ENCODE results near the gene SMIM24.
A peak's percentile ranks its signal among the peaks of the same experiment; 100 is the strongest.
"Not testable (repeated sequence)": the region's sequence is repeated elsewhere in the genome, so short reads cannot be mapped to it uniquely, and the experiment has no call there.

Gene SMIM24

GRCh38 chr19:3513229-3514140 is 33.2 kb upstream of the SMIM24 start:
- no peak for DNase-seq

GRCh38 chr19:3512562-3513228 is 32.4 kb upstream of the SMIM24 start:
- no peak for DNase-seq

GRCh38 chr19:3511506-3512251 is 31.4 kb upstream of the SMIM24 start:
- DNase-seq = no peak

GRCh38 chr19:3510727-3511126 is 30.4 kb upstream of the SMIM24 start:
- no peak for DNase-seq

- DNase-seq = no peak
Observed at GRCh38 chr19:3509566-3509989, 29.3 kb upstream of the SMIM24 start.

GRCh38 chr19:3508771-3509535 is 28.6 kb upstream of the SMIM24 start:
- no peak for DNase-seq

GRCh38 chr19:3508121-3508661 is 27.9 kb upstream of the SMIM24 start:
- not testable (repeated sequence) for DNase-seq

GRCh38 chr19:3507371-3508120 is 27.2 kb upstream of the SMIM24 start:
- no peak for DNase-seq

- peak in 3 of 4 experiments; percentile 30 to 47 (median 37) for DNase-seq
Observed at GRCh38 chr19:3506384-3507340, 26.3 kb upstream of the SMIM24 start.

- DNase-seq = peak; percentile 100
Observed at GRCh38 chr19:3505598-3506383, 25.5 kb upstream of the SMIM24 start, which contains the start of gene FZR1. Gene FZR1, plus strand, starts transcription at chr19:3506311. Its CDS starts 16,679 bp downstream, at chr19:3522990.

GRCh38 chr19:3504735-3505134 is 24.4 kb upstream of the SMIM24 start:
- no peak for DNase-seq

- no peak for DNase-seq
Observed at GRCh38 chr19:3503036-3503572, 22.8 kb upstream of the SMIM24 start.

GRCh38 chr19:3501780-3502179 is 21.5 kb upstream of the SMIM24 start:
- no peak for DNase-seq

- DNase-seq = peak; percentile 96 to 98 (median 96)
Observed at GRCh38 chr19:3500429-3501101, 20.2 kb upstream of the SMIM24 start, which contains the start of gene DOHH. Gene DOHH, minus strand, starts transcription at chr19:3500674. Its CDS starts 3,860 bp downstream, at chr19:3496814.

GRCh38 chr19:3499738-3500428 is 19.6 kb upstream of the SMIM24 start:
- DNase-seq = no peak

- no peak for DNase-seq
Observed at GRCh38 chr19:3497757-3498520, 17.6 kb upstream of the SMIM24 start.
